Measurements from ENCODE around the gene HECW1. TPM values are rescaled to one million over a fixed set of nuclear protein-coding genes. Genes with fewer than 3 reads are reported as not detected.

Gene HECW1
- total and polyA plus RNA-seq, 4 donors: 0.05 TPM; not detected in 3

DNA sequence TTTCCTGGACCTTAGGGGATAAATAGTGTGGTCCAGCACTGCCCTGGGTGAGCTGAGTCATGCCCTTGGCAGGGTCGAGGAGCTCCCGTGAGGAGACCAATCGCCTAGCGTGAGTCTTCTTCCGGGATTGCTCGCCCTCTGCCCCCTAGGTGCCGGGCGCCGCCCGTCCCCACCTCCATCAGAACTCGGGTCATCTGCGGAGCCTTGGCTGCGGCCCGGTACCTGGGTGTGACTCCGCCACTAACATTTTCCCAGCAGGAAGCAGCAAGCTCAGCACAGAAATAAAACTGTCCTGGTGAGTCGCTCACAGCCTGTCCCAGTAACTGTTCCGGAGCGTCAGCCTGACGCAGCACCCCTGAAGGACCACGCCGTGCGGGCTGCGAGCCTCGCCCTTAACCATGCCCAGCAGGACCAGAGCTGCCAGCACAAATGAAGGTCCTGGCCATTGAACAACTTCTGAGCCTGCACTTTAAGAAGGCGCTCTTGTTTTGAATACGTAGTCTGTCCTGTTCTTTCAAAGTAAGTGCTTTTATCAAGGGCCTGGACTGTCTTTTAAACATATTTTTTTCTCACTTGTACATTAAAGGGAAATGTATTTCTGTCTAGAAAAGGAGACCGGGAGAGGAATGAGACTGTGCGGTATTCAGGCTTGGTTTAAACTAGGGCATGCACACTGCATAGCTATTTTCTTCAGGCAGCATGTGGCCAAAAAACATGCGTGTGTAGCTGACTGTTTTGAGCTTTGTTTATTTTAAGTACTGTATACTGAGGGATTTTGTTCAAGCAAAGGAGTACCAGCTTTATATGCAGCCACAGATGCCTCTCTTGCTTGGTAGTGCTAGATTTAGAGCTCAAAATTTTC, 136.7 kb downstream of the HECW1 start:
- 82% methylated on average over 29 of the region's 29 CpGs for WGBS
- no peak for DNase-seq (ENCODE audit: low spot score)
- Histone ChIP-seq H3K36me3 (ENCODE audit: control insufficient read depth in 4 of 4, insufficient read depth in 3 of 4, low read depth in 1 of 4, low read length in 3 of 4) (no peaks in the 10 kb centered on the region), H3K4me1 (ENCODE audit: control insufficient read depth in 4 of 4, insufficient read depth in 4 of 4, low read length in 3 of 4) (no peaks in the 10 kb centered on the region), H3K9me3 (ENCODE audit: control insufficient read depth in 4 of 4, low read length in 3 of 4) (no peaks in the 10 kb centered on the region), H3K4me3 (ENCODE audit: low read depth in 1 of 3, low read length in 3 of 3) (no peak overlapping the region), H3K27ac (ENCODE audit: low read depth in 1 of 2, low read length in 2 of 2) (no peak overlapping the region), H3K27me3 (ENCODE audit: control insufficient read depth in 4 of 4, insufficient read depth in 4 of 4, low read length in 3 of 4) (no peaks in the 10 kb centered on the region), H3K9ac (ENCODE audit: low read depth in 1 of 2, low read length in 2 of 2) (no peak overlapping the region)
- TF ChIP-seq EGR1 (IDR thresholded peaks at IDR 0.05; ENCODE audit: low read depth in 2 of 2) (no peak), SP1 (IDR thresholded peaks at IDR 0.05) (no peak), JUND (IDR thresholded peaks at IDR 0.05) (no peak), GABPA (IDR thresholded peaks at IDR 0.05 in 1 of 2, conservative IDR thresholded peaks at IDR 0.05 in 1 of 2) (no peak), HNF4G (IDR thresholded peaks at IDR 0.05) (no peak), FOXA1 (IDR thresholded peaks at IDR 0.05) (no peak), HNF4A (conservative IDR thresholded peaks at IDR 0.05) (no peak)
- TF ChIP-seq, protein P1, sequence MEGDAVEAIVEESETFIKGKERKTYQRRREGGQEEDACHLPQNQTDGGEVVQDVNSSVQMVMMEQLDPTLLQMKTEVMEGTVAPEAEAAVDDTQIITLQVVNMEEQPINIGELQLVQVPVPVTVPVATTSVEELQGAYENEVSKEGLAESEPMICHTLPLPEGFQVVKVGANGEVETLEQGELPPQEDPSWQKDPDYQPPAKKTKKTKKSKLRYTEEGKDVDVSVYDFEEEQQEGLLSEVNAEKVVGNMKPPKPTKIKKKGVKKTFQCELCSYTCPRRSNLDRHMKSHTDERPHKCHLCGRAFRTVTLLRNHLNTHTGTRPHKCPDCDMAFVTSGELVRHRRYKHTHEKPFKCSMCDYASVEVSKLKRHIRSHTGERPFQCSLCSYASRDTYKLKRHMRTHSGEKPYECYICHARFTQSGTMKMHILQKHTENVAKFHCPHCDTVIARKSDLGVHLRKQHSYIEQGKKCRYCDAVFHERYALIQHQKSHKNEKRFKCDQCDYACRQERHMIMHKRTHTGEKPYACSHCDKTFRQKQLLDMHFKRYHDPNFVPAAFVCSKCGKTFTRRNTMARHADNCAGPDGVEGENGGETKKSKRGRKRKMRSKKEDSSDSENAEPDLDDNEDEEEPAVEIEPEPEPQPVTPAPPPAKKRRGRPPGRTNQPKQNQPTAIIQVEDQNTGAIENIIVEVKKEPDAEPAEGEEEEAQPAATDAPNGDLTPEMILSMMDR (IDR thresholded peaks at IDR 0.05; ENCODE audit: low read depth, low read length, missing input control): no peak
- TF ChIP-seq, protein P2, sequence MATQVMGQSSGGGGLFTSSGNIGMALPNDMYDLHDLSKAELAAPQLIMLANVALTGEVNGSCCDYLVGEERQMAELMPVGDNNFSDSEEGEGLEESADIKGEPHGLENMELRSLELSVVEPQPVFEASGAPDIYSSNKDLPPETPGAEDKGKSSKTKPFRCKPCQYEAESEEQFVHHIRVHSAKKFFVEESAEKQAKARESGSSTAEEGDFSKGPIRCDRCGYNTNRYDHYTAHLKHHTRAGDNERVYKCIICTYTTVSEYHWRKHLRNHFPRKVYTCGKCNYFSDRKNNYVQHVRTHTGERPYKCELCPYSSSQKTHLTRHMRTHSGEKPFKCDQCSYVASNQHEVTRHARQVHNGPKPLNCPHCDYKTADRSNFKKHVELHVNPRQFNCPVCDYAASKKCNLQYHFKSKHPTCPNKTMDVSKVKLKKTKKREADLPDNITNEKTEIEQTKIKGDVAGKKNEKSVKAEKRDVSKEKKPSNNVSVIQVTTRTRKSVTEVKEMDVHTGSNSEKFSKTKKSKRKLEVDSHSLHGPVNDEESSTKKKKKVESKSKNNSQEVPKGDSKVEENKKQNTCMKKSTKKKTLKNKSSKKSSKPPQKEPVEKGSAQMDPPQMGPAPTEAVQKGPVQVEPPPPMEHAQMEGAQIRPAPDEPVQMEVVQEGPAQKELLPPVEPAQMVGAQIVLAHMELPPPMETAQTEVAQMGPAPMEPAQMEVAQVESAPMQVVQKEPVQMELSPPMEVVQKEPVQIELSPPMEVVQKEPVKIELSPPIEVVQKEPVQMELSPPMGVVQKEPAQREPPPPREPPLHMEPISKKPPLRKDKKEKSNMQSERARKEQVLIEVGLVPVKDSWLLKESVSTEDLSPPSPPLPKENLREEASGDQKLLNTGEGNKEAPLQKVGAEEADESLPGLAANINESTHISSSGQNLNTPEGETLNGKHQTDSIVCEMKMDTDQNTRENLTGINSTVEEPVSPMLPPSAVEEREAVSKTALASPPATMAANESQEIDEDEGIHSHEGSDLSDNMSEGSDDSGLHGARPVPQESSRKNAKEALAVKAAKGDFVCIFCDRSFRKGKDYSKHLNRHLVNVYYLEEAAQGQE (IDR thresholded peaks at IDR 0.05): no peak

DNA sequence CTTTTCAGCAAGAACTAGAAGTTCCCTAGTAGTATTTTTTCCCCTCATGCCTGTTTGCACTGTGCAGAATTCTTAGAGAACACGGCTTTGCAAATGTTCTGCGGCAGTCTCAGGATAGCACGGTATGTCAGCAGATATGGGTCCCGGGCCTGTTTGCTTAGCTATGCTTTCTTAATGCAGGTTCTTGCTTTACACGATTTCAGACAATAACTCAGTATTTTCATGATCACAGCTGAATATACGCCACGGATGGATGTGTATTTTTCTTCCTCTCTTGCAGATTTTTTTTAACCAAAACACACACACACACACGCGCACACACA, 137.3 kb downstream of the HECW1 start:
- no peak overlapping the region for H3K27ac ChIP-seq (ENCODE audit: low read depth in 1 of 2, low read length in 2 of 2)
- no peak overlapping the region for H3K4me3 ChIP-seq (ENCODE audit: low read depth in 1 of 3, low read length in 3 of 3)
- no peak overlapping the region for H3K9ac ChIP-seq (ENCODE audit: low read depth in 1 of 2, low read length in 2 of 2)
- H3K27me3 ChIP-seq (ENCODE audit: control insufficient read depth in 4 of 4, insufficient read depth in 4 of 4, low read length in 3 of 4): no peaks in the 10 kb centered on the region
- H3K4me1 ChIP-seq (ENCODE audit: control insufficient read depth in 4 of 4, insufficient read depth in 4 of 4, low read length in 3 of 4): no peaks in the 10 kb centered on the region
- TF ChIP-seq, protein P3, sequence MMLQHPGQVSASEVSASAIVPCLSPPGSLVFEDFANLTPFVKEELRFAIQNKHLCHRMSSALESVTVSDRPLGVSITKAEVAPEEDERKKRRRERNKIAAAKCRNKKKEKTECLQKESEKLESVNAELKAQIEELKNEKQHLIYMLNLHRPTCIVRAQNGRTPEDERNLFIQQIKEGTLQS (IDR thresholded peaks at IDR 0.05): no peak
- TF ChIP-seq GABPA (IDR thresholded peaks at IDR 0.05 in 1 of 2, conservative IDR thresholded peaks at IDR 0.05 in 1 of 2) (no peak), RXRA (IDR thresholded peaks at IDR 0.05) (no peak), NR2F2 (IDR thresholded peaks at IDR 0.05) (no peak), EGR1 (IDR thresholded peaks at IDR 0.05; ENCODE audit: low read depth in 2 of 2) (no peak), HNF4A (conservative IDR thresholded peaks at IDR 0.05) (no peak), HNF4G (IDR thresholded peaks at IDR 0.05) (no peak)
- TF ChIP-seq, protein P4, sequence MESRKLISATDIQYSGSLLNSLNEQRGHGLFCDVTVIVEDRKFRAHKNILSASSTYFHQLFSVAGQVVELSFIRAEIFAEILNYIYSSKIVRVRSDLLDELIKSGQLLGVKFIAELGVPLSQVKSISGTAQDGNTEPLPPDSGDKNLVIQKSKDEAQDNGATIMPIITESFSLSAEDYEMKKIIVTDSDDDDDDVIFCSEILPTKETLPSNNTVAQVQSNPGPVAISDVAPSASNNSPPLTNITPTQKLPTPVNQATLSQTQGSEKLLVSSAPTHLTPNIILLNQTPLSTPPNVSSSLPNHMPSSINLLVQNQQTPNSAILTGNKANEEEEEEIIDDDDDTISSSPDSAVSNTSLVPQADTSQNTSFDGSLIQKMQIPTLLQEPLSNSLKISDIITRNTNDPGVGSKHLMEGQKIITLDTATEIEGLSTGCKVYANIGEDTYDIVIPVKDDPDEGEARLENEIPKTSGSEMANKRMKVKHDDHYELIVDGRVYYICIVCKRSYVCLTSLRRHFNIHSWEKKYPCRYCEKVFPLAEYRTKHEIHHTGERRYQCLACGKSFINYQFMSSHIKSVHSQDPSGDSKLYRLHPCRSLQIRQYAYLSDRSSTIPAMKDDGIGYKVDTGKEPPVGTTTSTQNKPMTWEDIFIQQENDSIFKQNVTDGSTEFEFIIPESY (IDR thresholded peaks at IDR 0.05): no peak
- TF ChIP-seq, protein P5, sequence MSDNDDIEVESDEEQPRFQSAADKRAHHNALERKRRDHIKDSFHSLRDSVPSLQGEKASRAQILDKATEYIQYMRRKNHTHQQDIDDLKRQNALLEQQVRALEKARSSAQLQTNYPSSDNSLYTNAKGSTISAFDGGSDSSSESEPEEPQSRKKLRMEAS (IDR thresholded peaks at IDR 0.05): no peak
- WGBS: 84% methylated on average over 9 of the region's 9 CpGs
- no peaks in the 10 kb centered on the region for H3K9me3 ChIP-seq (ENCODE audit: control insufficient read depth in 4 of 4, low read length in 3 of 4)
- no peak for DNase-seq (ENCODE audit: low spot score)
- H3K36me3 ChIP-seq (ENCODE audit: control insufficient read depth in 4 of 4, insufficient read depth in 3 of 4, low read depth in 1 of 4, low read length in 3 of 4): no peaks in the 10 kb centered on the region
